ENCODE data around the gene COL21A1.

DNA sequence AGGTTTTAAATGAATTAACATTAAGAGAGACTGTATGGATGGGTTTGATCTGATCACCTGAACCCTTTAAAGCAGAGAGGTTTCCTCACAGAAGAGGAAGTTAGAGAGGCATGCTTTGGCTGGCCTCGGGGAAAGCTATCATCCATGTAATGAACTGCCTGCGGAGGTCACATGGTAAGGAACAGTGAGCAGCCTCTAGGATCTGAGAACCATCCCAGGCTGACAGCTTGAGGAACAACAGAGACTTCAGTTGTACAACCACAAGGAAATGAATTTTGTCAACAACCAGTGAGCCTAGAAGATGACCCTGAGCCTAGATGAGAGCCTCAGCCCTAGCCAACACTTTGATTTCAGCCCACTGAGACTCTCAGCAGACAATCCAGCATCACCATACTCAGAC lies 2.9 kb upstream of the COL21A1 start:
- no peak for TF ChIP-seq SUZ12 (IDR thresholded peaks at IDR 0.05)
- no peak for TF ChIP-seq FOXK2 (IDR thresholded peaks at IDR 0.05)
- TF ChIP-seq, protein P1, sequence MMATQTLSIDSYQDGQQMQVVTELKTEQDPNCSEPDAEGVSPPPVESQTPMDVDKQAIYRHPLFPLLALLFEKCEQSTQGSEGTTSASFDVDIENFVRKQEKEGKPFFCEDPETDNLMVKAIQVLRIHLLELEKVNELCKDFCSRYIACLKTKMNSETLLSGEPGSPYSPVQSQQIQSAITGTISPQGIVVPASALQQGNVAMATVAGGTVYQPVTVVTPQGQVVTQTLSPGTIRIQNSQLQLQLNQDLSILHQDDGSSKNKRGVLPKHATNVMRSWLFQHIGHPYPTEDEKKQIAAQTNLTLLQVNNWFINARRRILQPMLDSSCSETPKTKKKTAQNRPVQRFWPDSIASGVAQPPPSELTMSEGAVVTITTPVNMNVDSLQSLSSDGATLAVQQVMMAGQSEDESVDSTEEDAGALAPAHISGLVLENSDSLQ (IDR thresholded peaks at IDR 0.05): no peak
- no peak for TF ChIP-seq ELF4 (IDR thresholded peaks at IDR 0.05)
- no peak for TF ChIP-seq FOXA1 (IDR thresholded peaks at IDR 0.05)
